ENCODE measurements around the gene CD4.

The CD4 gene

DNA sequence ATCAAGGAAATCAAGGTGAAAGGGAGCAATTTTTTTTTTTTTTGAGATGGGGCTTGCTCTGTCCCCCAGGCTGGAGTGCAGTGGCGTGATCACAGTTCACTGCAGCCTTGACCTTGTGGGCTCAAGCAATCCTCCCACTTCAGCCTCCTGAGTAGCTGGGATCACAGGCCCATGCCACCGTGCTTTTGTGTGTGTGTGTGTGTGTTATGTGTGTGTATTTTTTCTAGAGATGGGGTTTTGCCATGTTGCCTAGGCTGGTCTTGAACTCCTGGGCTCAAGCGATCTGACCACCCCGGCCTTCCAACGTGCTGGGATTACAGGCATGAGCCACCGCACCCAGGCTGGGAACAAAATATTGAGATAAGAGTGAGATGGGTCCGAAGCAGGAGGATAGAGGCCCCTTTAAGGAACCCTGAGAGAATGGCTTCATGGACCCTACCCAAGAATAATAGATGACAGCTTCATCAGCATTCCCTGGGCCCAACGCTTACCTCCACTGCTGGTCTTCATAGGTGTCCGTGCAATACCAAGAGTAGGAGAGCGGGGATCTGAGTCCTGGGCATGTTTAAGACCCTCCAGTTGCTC is 60.7 kb downstream of the CD4 start:
- no peaks in the 10 kb centered on the region for H3K27me3 ChIP-seq

DNA sequence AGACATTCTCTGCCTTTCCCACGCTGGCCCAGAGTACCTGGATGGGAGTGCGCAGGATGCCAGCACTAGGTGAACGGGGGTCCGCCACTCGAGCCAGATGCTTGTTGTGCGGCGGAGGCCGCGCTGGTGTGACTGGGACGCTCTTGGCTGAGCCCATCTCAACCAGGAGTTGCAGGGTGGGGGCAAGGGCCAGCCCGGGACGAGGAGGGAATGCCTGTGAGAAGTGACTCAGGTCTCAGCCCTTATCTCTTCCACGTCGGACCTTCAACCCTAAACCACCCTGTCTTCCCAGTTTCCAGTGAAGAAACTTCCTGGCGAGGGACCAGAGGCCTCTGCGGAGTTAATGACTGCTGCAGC is 61.4 kb downstream of the CD4 start:
- Histone ChIP-seq H3K36me3 (peaks cover 55% of the 10 kb centered on the region), H3K4me1 (peaks cover 41% of the 10 kb centered on the region), H3K27ac (peak overlapping the region; percentile 79), H3K9me3 (no peaks in the 10 kb centered on the region), H3K27me3 (no peaks in the 10 kb centered on the region), H3K4me2 (peak overlapping the region; percentile 93), H3K4me3 (peak overlapping the region; percentile 72), H3K9ac (peak overlapping the region; percentile 83), H4K20me1 (0 out of 2 replicates have a peak, but pooled peaks cover 16% of the 10 kb centered on the region)
- no peak for TF ChIP-seq Cebpa-rat (IDR thresholded peaks at IDR 0.05)

More for the DNA sequence above, 60.7 kb downstream of the CD4 start:
- peaks cover 55% of the 10 kb centered on the region for H3K36me3 ChIP-seq
- no peaks in the 10 kb centered on the region for H3K9me3 ChIP-seq
- peak overlapping the region; percentile 83 for H3K9ac ChIP-seq
- H3K27ac ChIP-seq = peak overlapping the region; percentile 79; the same call in 1 of the 2 replicates
- H4K20me1 ChIP-seq = 0 out of 2 replicates have a peak, but pooled peaks cover 16% of the 10 kb centered on the region
- H3K4me1 ChIP-seq = peaks cover 41% of the 10 kb centered on the region
- peak overlapping the region; percentile 72 for H3K4me3 ChIP-seq
- peak overlapping the region; percentile 93 for H3K4me2 ChIP-seq
- TF ChIP-seq Cebpa-rat (IDR thresholded peaks at IDR 0.05) = no peak

DNA sequence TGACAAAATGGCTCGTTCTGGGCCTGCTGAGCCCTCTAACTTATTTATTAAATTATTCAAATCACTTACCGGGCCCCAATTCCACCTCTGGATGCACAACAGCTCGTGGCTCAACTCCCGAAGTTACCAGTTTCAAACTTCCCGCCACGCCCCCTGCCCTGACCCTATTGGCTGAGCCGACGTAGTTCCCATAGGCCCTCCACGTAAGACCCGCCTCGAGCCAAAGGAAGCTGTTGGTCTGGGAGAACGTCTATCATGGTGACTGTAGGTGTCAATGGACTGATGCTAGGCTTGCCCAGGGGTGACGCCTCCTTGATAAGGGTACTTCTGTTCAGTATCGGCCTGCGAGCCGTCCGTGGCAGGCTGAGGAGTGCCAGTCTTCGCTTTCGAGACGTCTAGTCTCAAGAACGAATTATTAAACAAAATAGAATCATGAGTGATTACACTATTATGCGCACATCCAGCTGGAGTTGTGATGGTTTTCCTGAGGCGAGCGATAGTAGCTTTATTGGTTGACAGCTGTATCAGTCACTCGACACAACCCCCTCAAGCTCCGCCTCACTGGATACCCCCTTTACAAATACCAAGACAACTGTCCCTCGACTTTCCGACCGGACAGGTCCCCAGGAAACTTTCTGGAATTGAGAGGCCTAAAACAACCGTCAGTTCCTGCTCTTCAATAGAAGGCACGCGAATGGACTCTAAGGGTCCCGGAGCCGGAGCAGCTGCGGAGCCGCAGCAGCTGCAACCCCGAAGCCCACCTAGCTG is 62.0 kb downstream of the CD4 start, which contains the start of gene CDCA3:
TSS of gene CDCA3 (minus strand) at position 134 of the 768 bp plus-strand sequence. CDS start 334 bp downstream, outside the sequence.
- H3K4me1 ChIP-seq = peaks cover 41% of the 10 kb centered on the region
- H4K20me1 ChIP-seq = 0 out of 2 replicates have a peak, but pooled peaks cover 16% of the 10 kb centered on the region
- no peaks in the 10 kb centered on the region for H3K9me3 ChIP-seq
- peak within 1 kb of the TSS; percentile 83 for H3K9ac ChIP-seq
- no peak for TF ChIP-seq Cebpa-rat (IDR thresholded peaks at IDR 0.05)
- peak within 1 kb of the TSS; percentile 72 for H3K4me3 ChIP-seq
- no peaks in the 10 kb centered on the region for H3K27me3 ChIP-seq
- peak within 1 kb of the TSS; percentile 93 for H3K4me2 ChIP-seq
- peaks cover 55% of the 10 kb centered on the region for H3K36me3 ChIP-seq
- peak within 1 kb of the TSS; percentile 85 for H3K27ac ChIP-seq

DNA sequence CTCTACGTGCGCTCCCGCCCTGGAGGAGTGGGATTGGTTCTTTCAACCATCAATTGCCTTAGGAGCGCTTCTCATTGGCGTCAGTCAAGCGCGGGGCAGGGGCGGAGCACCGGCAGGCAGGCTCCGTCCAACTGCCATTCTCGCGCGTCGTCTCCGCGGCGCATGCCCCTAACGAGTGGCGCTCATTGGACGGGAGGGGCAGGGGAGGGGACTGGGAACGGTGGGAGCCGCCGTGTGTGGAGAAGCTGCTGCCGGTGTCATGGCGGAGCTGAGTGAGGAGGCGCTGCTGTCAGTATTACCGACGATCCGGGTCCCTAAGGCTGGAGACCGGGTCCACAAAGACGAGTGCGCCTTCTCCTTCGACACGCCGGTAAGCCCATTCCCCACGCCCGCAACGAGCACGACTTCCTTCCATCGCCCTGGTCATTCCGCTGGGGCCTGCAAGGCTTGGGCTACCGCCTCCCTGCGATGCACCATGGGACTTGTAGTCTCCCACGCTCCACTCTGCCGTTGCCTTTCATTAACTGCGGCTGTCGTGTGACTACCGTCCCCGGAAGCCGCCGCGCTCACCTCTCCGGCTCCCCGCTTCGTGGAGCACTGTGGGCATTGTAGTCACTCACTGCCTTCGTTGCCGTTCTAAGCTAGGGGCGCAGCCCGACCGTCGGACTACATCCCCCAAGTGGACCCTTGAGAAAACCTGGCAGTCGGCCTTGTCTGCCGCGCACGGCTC is 62.8 kb downstream of the CD4 start, which contains the start of gene USP5:
TSS of gene USP5 (plus strand) at position 230 of the 730 bp plus-strand sequence. CDS start at position 260, 30 bp downstream.
- peak within 1 kb of the TSS; percentile 83 for H3K9ac ChIP-seq
- peaks cover 41% of the 10 kb centered on the region for H3K4me1 ChIP-seq
- no peaks in the 10 kb centered on the region for H3K27me3 ChIP-seq
- peak within 1 kb of the TSS; percentile 72 for H3K4me3 ChIP-seq
- peaks cover 55% of the 10 kb centered on the region for H3K36me3 ChIP-seq
- H3K27ac ChIP-seq = peak within 1 kb of the TSS; percentile 85
- TF ChIP-seq Cebpa-rat (IDR thresholded peaks at IDR 0.05) = no peak
- 0 out of 2 replicates have a peak, but pooled peaks cover 16% of the 10 kb centered on the region for H4K20me1 ChIP-seq
- no peaks in the 10 kb centered on the region for H3K9me3 ChIP-seq
- peak within 1 kb of the TSS; percentile 94 for H3K4me2 ChIP-seq

DNA sequence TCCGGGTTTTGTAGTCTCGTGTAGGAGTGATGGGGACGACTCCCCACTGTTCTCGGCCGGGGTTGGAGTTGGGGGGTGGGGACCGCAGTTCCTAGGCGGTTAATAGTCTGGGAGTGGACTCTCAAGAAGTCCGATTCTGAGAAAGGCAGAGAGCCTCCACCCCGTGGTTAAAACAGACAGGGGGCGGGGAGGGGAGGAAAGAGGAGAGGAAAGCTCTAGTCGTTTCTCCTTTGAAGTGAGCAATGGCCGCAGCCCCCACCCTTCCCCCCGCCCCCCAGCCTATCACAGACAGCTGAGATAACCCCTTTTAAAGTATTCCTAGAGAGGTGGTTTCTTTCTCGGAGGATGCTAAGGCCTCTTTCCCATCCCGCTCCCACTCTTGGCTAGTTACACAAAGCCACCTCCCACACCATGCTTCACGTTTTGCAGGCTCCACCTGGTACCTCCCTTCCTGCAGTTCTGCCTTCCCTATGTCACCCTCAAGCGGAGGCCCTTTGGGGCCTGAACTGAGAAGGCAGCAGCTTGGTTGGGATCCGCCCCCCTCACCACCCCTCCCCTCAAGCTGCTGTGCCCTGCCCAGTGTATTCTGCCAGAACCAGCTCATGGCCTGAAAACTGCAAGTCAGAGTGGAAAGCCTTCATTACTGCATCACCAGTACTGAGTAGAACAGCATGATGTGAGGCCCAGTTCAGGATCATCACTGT is 63.5 kb downstream of the CD4 start:
- Histone ChIP-seq H3K27ac (peak overlapping the region; percentile 48), H3K36me3 (peaks cover 55% of the 10 kb centered on the region), H3K27me3 (no peaks in the 10 kb centered on the region), H3K4me2 (peak overlapping the region; percentile 94), H3K9me3 (no peaks in the 10 kb centered on the region), H3K9ac (peak overlapping the region; percentile 77), H3K4me1 (peaks cover 41% of the 10 kb centered on the region), H4K20me1 (0 out of 2 replicates have a peak, but pooled peaks cover 16% of the 10 kb centered on the region), H3K4me3 (peak overlapping the region; percentile 72)
- TF ChIP-seq Cebpa-rat (IDR thresholded peaks at IDR 0.05) = no peak

DNA sequence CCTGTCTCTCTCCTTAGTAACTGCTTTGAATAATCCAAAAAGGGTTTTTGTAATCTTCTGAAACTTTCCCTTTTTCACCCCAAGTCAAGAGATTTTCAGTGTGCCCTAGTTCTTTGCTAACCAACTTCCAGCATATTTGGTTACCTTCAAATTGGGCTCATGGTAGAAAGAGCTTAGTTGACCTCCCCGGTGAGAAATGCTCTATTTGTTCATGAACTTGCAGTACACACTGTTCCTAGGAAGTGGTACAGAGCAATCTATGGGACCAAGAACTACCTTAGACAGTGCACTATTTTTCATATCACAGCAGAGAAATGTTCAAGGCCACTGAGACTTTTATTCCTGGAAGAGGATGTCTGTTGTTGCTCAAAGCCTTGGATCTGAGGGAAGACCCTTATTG is 64.3 kb downstream of the CD4 start:
- Histone ChIP-seq H3K4me1 (peaks cover 40% of the 10 kb centered on the region), H3K9ac (peak overlapping the region; percentile 77), H4K20me1 (0 out of 2 replicates have a peak, but pooled peaks cover 16% of the 10 kb centered on the region), H3K9me3 (no peaks in the 10 kb centered on the region), H3K27ac (peak overlapping the region; percentile 48), H3K4me3 (peak overlapping the region; percentile 72; the same call in 1 of the 2 replicates), H3K27me3 (no peaks in the 10 kb centered on the region), H3K36me3 (peaks cover 55% of the 10 kb centered on the region), H3K4me2 (peak overlapping the region; percentile 94)
- TF ChIP-seq Cebpa-rat (IDR thresholded peaks at IDR 0.05) = no peak

DNA sequence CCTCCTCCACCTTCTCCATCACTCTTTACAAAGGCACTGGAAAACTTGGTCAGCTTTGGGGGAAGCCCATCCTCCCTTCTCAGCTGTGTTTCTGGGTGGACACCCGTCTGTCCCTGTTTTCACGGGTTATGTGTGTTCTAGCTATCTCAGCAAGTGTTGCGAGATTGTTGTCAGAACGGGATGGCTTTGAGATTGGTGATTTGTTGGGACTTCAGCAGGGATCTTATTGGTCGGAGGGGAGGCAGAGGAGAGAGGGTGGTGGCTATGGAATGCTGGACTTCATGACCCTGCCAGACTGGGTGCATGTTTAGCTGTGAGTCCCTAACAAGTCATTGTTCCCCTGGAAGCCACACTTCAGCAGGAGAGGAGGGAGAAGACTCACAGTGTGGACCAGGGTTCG is 64.7 kb downstream of the CD4 start:
- H3K4me2 ChIP-seq = peak overlapping the region; percentile 94
- no peak overlapping the region for H3K4me3 ChIP-seq
- peaks cover 55% of the 10 kb centered on the region for H3K36me3 ChIP-seq
- no peak for TF ChIP-seq Cebpa-rat (IDR thresholded peaks at IDR 0.05)
- no peak overlapping the region for H3K27ac ChIP-seq
- H3K27me3 ChIP-seq = no peaks in the 10 kb centered on the region
- H3K9me3 ChIP-seq = no peaks in the 10 kb centered on the region
- peaks cover 35% of the 10 kb centered on the region for H3K4me1 ChIP-seq
- peak overlapping the region; percentile 77; the same call in 1 of the 2 replicates for H3K9ac ChIP-seq
- H4K20me1 ChIP-seq = 0 out of 2 replicates have a peak, but pooled peaks cover 16% of the 10 kb centered on the region

DNA sequence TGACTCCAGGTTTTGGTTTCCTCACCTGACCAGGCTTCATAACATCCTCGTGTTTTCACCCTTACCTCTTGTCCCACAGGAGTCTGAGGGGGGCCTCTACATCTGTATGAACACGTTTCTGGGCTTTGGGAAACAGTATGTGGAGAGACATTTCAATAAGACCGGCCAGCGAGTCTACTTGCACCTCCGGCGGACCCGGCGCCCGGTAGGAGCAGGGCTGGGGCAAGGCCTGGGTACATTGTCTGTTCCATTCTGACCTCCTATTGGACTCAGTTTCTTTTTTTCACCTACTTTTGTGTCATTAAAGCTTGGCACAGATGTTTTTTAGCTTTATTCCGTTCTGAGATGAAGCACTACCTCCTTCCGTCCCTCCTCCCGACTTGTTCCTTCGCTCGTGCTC is 66.0 kb downstream of the CD4 start:
- H3K4me1 ChIP-seq = peaks cover 23% of the 10 kb centered on the region

DNA sequence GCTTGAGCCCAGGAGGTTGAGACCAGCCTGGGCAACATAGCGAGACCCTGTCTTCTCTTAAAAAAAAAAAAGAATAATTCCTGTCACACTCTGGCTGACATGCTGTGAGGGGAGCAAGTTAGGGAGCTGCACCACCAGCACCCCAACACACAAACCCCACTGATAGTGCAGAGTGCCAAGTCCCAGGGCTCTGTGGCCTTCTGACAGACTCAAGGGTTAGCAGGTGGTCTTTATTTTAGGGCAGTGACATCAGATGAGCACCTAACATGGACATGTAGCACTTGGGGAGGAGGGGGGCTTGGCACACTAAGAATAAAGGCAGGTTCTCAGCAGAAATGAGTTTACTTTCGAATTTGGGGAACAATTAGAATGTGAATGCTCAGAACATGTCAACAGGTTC is 69.5 kb downstream of the CD4 start:
- Histone ChIP-seq H3K4me2 (no peak overlapping the region), H3K27ac (no peak overlapping the region), H3K4me1 (peaks cover 6% of the 10 kb centered on the region), H4K20me1 (0 out of 2 replicates have a peak, but pooled peaks cover 7% of the 10 kb centered on the region), H3K36me3 (peaks cover 90% of the 10 kb centered on the region), H3K9ac (no peak overlapping the region), H3K4me3 (no peak overlapping the region), H3K27me3 (no peaks in the 10 kb centered on the region), H3K9me3 (no peaks in the 10 kb centered on the region)
- no peak for TF ChIP-seq Cebpa-rat (IDR thresholded peaks at IDR 0.05)

More for the DNA sequence above, 66.0 kb downstream of the CD4 start:
- Histone ChIP-seq H3K27me3 (no peaks in the 10 kb centered on the region), H3K9ac (no peak overlapping the region), H3K36me3 (peaks cover 55% of the 10 kb centered on the region), H3K27ac (no peak overlapping the region), H4K20me1 (0 out of 2 replicates have a peak, but pooled peaks cover 16% of the 10 kb centered on the region), H3K4me3 (no peak overlapping the region), H3K4me2 (no peak overlapping the region), H3K9me3 (no peaks in the 10 kb centered on the region)
- no peak for TF ChIP-seq Cebpa-rat (IDR thresholded peaks at IDR 0.05)
